G401.6 (cell line): Measurements from ENCODE around the gene OTOG.

Experiments used
- FAIRE-seq: peaks from 2 replicates; lab custom pipeline; 2012; peaks lifted over from hg19 to GRCh38; lab: Jason Lieb, UNC

The OTOG gene

GRCh38 chr11:17563961-17564686, 17.1 kb downstream of the OTOG start:
- FAIRE-seq, result no peak

- FAIRE-seq, result no peak
These were observed 17.6 kb downstream of the OTOG start for GRCh38 chr11:17564687-17565042.

GRCh38 chr11:17568944-17569343, 21.9 kb downstream of the OTOG start:
- no peak for FAIRE-seq

- no peak for FAIRE-seq
These were observed 23.0 kb downstream of the OTOG start for GRCh38 chr11:17570034-17570433.

- no peak for FAIRE-seq
These were observed 24.6 kb downstream of the OTOG start for GRCh38 chr11:17571431-17572358.

- no peak for FAIRE-seq
These were observed 25.3 kb downstream of the OTOG start for GRCh38 chr11:17572359-17572690.

- FAIRE-seq, result no peak
These were observed 25.9 kb downstream of the OTOG start for GRCh38 chr11:17572791-17573460.

- no peak for FAIRE-seq
These were observed 26.5 kb downstream of the OTOG start for GRCh38 chr11:17573526-17573925.

- no peak for FAIRE-seq
These were observed 27.4 kb downstream of the OTOG start for GRCh38 chr11:17574141-17575091.

- FAIRE-seq, result no peak
These were observed 28.7 kb downstream of the OTOG start for GRCh38 chr11:17575431-17576425.

GRCh38 chr11:17578296-17578695, 31.2 kb downstream of the OTOG start:
- no peak for FAIRE-seq

GRCh38 chr11:17578958-17579357, 31.9 kb downstream of the OTOG start:
- no peak for FAIRE-seq

GRCh38 chr11:17579451-17579850, 32.4 kb downstream of the OTOG start:
- FAIRE-seq, result no peak

GRCh38 chr11:17580271-17580670, 33.2 kb downstream of the OTOG start:
- FAIRE-seq, result no peak

DNA sequence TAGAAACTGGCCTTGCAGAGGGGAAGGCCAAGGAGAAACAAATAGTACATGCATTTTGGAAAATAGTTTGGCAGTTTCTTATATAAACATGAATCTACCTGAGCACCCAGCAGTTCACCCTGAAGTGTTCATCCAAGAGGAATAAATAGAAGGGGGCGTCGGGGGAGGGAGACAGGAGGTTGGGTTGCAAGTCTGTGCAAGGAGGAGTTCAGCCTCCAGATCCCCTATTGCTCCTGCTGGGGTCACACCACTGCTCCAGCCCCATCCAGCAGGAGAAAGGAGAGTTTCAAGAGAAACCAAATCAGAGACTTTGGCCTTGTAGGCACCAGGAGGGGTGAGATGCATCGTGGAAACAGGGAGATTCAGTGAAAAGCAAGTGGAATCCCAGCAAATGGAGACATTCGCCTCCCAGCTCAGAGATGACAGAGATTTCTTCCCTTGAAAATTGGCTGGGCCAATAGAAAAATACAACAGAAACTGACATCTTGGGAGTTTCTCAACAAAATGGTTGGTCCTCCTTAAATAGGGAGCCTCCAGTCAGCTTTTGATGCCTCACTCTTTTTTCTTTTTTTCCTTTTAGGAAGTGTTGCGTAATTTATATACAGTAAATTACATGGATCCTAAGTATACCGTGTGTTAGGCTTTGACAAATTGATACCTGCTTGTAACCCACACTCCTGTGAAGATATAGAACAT, 34.1 kb downstream of the OTOG start:
- FAIRE-seq, result no peak

DNA sequence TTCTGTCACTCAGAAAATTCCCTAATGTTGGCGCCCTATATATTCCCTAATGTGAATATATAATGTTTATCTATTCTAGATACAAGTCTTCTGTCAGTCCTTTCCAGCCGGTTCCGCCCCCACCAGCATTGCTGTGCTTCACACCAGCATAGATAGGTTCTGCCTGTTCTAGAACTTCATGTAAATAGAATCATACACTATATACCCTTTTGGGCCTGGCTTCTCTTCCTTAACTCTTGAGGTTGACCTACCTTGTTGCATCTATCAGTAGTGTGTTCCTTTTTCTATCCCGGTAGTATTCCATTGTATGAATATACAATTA, 34.6 kb downstream of the OTOG start:
- FAIRE-seq, result no peak

DNA sequence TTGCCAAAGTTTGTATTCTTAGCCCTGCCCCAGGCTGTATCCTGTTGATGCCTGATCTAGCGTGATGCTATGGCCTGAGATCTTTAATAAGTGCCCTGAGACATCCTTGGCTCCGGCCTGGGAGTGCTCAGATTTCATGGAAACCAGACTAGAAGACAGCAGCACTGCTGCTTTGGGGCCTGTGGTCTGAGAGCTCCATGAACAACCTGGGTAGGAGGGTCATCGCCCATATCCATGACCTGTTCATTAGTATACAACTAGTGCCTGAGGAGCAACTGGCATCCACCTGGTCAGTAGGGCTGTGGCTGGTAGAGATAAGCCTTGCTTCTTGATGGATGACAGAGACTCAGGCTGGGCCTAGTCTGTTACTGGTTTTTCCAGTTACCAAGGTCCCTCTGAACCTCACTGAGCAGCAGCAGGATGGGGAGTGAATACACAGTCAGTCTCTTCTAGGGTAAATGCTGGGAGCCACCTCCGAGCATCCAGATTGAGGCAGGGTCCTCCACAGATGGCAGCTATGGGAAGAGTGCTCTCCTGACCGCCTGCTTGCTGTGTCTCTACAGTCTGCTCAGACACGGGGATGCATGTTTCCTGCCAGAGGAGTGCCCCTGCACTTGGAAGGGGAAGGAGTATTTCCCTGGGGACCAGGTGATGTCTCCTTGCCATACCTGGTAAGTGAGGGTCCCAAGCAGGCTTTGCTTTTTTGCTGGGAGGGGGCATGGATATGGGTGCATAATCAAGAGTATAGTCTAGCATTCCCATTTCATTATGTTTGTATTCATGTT, 39.0 kb downstream of the OTOG start:
- FAIRE-seq, result no peak

- FAIRE-seq, result no peak
These were observed 41.1 kb downstream of the OTOG start for GRCh38 chr11:17588166-17588565.

- no peak for FAIRE-seq
These were observed 41.7 kb downstream of the OTOG start for GRCh38 chr11:17588721-17589120.
